ENCODE measurements around the gene INAFM1.
"Not testable (repeated sequence)": the region's sequence is repeated elsewhere in the genome, so short reads cannot be mapped to it uniquely, and the experiment has no call there.

Gene INAFM1

GRCh38 chr19:47240996-47241918 lies 33.4 kb upstream of the INAFM1 start:
- peak; percentile 88 for DNase-seq (ENCODE audit: low spot score)

- peak; percentile 52 for DNase-seq (ENCODE audit: low spot score)
These were observed 32.6 kb upstream of the INAFM1 start for GRCh38 chr19:47241919-47242577.

- peak; percentile 76 for DNase-seq (ENCODE audit: low spot score)
These were observed 31.3 kb upstream of the INAFM1 start for GRCh38 chr19:47243364-47243775.

GRCh38 chr19:47243776-47244547 lies 30.7 kb upstream of the INAFM1 start:
- DNase-seq (ENCODE audit: low spot score), result peak; percentile 96

- DNase-seq (ENCODE audit: low spot score), result peak; percentile 94
These were observed 27.2 kb upstream of the INAFM1 start for GRCh38 chr19:47247308-47247990.

DNA sequence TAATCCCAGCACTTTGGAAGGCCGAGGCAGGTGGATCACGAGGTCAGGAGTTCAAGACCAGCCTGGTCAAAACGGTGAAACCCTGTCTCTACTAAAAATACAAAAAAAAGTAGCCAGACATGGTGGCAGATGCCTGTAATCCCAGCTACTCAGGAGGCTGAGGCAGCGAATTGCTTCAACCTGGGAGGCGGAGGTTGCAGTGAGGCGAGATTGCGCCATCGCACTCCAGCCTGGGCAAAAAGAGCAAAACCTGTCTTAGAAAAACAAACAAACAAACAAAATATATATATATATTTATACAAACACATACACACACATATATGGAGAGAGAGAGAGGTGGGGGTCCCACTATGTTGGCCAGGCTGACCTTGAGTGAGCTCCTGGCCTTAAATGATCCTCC lies 21.7 kb upstream of the INAFM1 start:
- not testable (repeated sequence) for DNase-seq (ENCODE audit: low spot score)

DNA sequence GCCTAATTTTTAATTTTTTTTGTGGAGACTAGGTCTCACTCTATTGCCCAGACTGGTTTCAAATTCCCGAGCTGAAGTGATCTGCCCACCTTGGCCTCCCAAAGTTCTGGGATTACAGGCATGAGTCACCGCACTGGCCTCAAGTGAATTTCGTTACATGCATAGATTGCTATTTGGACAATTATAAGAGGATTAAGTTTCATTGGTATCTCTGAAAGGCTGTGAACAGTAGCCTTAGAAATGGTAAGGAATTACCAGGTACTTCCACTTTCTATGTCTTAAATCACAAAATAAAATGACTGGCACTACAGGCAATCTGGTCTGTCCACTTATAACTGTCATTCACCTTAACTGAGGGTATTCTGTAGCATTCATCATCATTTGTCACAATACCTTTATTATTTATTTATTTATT lies 21.2 kb upstream of the INAFM1 start:
- DNase-seq (ENCODE audit: low spot score), result no peak

DNA sequence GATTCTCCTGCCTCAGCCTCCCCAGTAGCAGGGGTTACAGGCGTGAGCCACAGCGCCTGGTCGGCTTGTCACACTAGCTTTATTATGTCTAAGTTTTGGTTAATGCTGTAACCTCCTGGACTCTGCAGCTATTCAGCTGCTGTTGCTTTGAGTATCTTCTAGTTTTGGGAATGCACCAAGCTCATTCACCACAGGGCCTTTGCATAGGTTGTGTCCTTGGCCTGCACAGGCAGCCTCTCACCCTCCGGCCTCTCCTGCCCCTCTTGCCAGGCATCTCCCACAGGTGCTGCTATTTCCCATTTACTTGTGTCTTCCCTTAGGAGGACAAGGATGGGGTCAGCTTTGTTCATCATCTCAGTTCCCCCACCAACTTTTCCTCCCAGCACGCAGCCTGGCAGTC lies 20.7 kb upstream of the INAFM1 start:
- DNase-seq (ENCODE audit: low spot score), result no peak

DNA sequence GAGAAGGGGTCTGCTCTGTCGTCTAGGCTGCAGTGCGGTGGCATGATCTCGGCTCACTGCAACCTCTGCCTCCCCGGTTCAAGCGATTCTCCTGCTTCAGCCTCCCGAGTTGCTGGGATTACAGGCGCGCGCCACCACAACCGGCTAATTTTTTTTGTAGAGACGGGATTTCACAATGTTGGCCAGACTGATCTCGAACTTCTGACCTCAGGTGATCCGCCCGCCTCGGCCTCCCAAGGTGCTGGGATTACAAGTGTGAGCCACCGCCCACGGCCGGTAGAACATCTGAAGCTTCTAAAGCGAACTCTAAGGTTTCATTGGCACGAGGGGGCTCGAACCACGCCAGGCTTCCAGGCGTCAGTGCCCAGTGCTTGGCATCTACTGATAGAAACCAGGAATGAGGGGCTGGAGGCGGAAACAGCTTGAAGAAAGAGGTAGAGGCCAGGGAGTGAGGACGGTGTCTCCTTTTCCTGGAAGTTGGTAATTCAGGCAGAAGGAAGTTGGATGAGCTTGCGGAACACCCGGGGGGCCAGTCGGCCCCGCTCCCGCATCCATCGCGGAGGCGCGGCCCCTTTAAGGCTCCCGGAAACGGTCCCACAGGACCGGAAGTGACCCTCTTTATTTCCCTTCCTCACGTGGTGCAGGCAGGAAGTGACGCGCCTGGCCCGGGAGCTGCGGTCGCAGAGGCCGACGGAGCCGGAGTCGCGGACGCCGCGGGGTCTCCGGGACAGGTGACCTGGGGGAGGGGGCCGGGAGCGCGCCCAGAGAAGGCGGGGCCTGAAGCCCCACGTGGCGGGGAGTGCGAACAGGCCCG lies 18.6 kb upstream of the INAFM1 start, which contains the start of gene CCDC9:
Gene CCDC9 (plus strand): TSS at position 647 of the 814 bp plus-strand sequence. CDS start 1,876 bp downstream, outside the sequence.
- DNase-seq (ENCODE audit: low spot score), result peak; percentile 96

- DNase-seq (ENCODE audit: low spot score), result peak; percentile 100
These were observed 17.8 kb upstream of the INAFM1 start for GRCh38 chr19:47256693-47257410.

GRCh38 chr19:47257411-47258169 lies 17.1 kb upstream of the INAFM1 start:
- DNase-seq (ENCODE audit: low spot score), result no peak

GRCh38 chr19:47258434-47258833 lies 16.3 kb upstream of the INAFM1 start:
- no peak for DNase-seq (ENCODE audit: low spot score)

- no peak for DNase-seq (ENCODE audit: low spot score)
These were observed 15.7 kb upstream of the INAFM1 start for GRCh38 chr19:47258895-47259555.

GRCh38 chr19:47260476-47260875 lies 14.2 kb upstream of the INAFM1 start:
- DNase-seq (ENCODE audit: low spot score), result no peak

- not testable (repeated sequence) for DNase-seq (ENCODE audit: low spot score)
These were observed 12.5 kb upstream of the INAFM1 start for GRCh38 chr19:47261946-47262793.

- no peak for DNase-seq (ENCODE audit: low spot score)
These were observed 10.1 kb upstream of the INAFM1 start for GRCh38 chr19:47264629-47265028.

DNA sequence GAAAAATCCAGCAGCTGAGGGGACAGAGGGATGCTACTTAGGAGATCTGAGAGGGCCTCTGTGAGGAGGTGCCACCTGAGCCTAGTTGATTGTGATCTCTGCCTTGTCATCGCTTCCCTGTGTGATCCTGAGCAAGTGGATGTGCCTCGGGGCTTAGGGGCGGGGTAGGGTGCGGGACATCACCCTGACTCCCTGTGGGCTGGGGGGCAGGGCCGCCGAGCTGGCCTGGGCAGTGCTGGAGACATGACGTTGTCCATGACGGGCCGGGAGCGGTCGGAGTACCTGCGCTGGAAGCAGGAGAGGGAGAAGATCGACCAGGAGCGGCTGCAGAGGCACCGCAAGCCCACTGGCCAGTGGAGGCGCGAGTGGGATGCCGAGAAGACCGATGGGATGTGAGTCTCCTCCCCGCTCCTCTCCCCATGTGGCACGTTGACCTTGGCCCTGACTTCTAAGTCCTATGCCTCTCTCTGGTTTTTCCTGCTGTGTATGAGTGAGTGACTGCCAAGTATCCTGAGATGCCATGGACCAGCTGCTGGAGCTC lies 8.2 kb upstream of the INAFM1 start:
- DNase-seq (ENCODE audit: low spot score), result no peak

DNA sequence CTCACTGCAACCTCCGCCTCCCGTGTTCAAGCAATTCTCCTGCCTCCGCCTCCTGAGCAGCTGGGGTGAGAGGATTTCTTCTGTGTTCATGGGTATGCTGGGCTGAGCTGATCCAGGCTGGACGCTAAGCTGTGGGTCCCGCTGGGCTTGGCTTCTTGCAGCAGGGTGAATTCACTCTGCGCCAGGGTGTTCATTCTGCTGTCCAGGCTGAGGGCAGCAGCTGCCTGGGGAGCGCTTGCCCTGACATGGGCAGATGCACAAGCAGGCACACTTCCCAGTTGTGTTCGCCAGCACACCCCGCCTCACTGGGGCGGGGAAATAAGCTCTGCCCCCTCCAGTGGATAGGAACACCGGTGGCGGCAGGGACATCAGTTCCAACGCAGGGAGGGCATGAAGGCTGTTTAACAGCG lies 7.3 kb upstream of the INAFM1 start:
- DNase-seq (ENCODE audit: low spot score), result no peak
